Measurements from ENCODE around the gene RBM34.
"Not testable (repeated sequence)": the region's sequence is repeated elsewhere in the genome, so short reads cannot be mapped to it uniquely, and the experiment has no call there.

The RBM34 gene

GRCh38 chr1:235111107-235111506 lies 49.9 kb downstream of the RBM34 start:
- no peak for DNase-seq

GRCh38 chr1:235108876-235109275 lies 52.2 kb downstream of the RBM34 start:
- DNase-seq, result no peak

- DNase-seq, result no peak
Measured at GRCh38 chr1:235108185-235108593, 52.9 kb downstream of the RBM34 start.

- DNase-seq, result no peak
Measured at GRCh38 chr1:235107368-235108184, 53.5 kb downstream of the RBM34 start.

- peak in 1 of 5 experiments; percentile 26 for DNase-seq
Measured at GRCh38 chr1:235106457-235106856, 54.6 kb downstream of the RBM34 start.

- peak in 2 of 5 experiments; percentile 36 to 91 for DNase-seq
Measured at GRCh38 chr1:235105051-235106043, 55.7 kb downstream of the RBM34 start.

- DNase-seq, result peak in 1 of 5 experiments; percentile 17
Measured at GRCh38 chr1:235102993-235103411, 58.0 kb downstream of the RBM34 start.

GRCh38 chr1:235102259-235102582 lies 58.8 kb downstream of the RBM34 start:
- DNase-seq, result no peak

GRCh38 chr1:235101558-235102258 lies 59.3 kb downstream of the RBM34 start:
- no peak for DNase-seq

GRCh38 chr1:235100194-235100772 lies 60.8 kb downstream of the RBM34 start:
- DNase-seq, result no peak

GRCh38 chr1:235098991-235099390 lies 62.1 kb downstream of the RBM34 start:
- no peak for DNase-seq

GRCh38 chr1:235098547-235098946 lies 62.5 kb downstream of the RBM34 start:
- no peak for DNase-seq

- DNase-seq, result not testable (repeated sequence)
Measured at GRCh38 chr1:235097501-235097900, 63.5 kb downstream of the RBM34 start.

- DNase-seq, result no peak
Measured at GRCh38 chr1:235095938-235096562, 65.0 kb downstream of the RBM34 start.

GRCh38 chr1:235093696-235094592 lies 67.1 kb downstream of the RBM34 start:
- DNase-seq, result peak; percentile 50 to 80 (median 72)

GRCh38 chr1:235093013-235093695 lies 67.9 kb downstream of the RBM34 start:
- peak in 1 of 5 experiments; percentile 26 for DNase-seq

- not testable (repeated sequence) for DNase-seq
Measured at GRCh38 chr1:235092415-235092814, 68.6 kb downstream of the RBM34 start.

- DNase-seq, result not testable (repeated sequence)
Measured at GRCh38 chr1:235092045-235092406, 69.0 kb downstream of the RBM34 start.

- DNase-seq, result not testable (repeated sequence)
Measured at GRCh38 chr1:235091319-235092044, 69.6 kb downstream of the RBM34 start.

Data from T-helper 2 cell (primary cell).